T-helper 22 cell (primary cell): ENCODE measurements around the gene EIF1.
"Not testable (repeated sequence)": the region's sequence is repeated elsewhere in the genome, so short reads cannot be mapped to it uniquely, and the experiment has no call there.

Experiments
- DNase-seq: peaks from one replicate; pipeline ENCODE4 v3.0.0-alpha.2; 2020; ENCODE audit warnings: low read depth

The EIF1 gene

GRCh38 chr17:41655611-41656111 lies 33.0 kb upstream of the EIF1 start:
- no peak for DNase-seq

GRCh38 chr17:41656249-41657023 lies 32.2 kb upstream of the EIF1 start:
- no peak for DNase-seq

GRCh38 chr17:41657176-41657754 lies 31.4 kb upstream of the EIF1 start:
- no peak for DNase-seq

- DNase-seq: no peak
These were observed 30.7 kb upstream of the EIF1 start for GRCh38 chr17:41657936-41658335.

GRCh38 chr17:41658846-41659245 lies 29.8 kb upstream of the EIF1 start:
- no peak for DNase-seq

GRCh38 chr17:41659427-41660212 lies 29.1 kb upstream of the EIF1 start:
- DNase-seq: no peak

- DNase-seq: no peak
These were observed 28.4 kb upstream of the EIF1 start for GRCh38 chr17:41660221-41660711.

GRCh38 chr17:41663451-41664171 lies 25.1 kb upstream of the EIF1 start:
- DNase-seq: no peak

- no peak for DNase-seq
These were observed 24.6 kb upstream of the EIF1 start for GRCh38 chr17:41664172-41664457.

GRCh38 chr17:41664587-41665565 lies 23.8 kb upstream of the EIF1 start:
- no peak for DNase-seq

- peak; percentile 73 for DNase-seq
These were observed 23.0 kb upstream of the EIF1 start for GRCh38 chr17:41665566-41666236.

GRCh38 chr17:41666237-41666641 lies 22.4 kb upstream of the EIF1 start:
- DNase-seq: peak; percentile 81

GRCh38 chr17:41666708-41667279 lies 21.9 kb upstream of the EIF1 start:
- DNase-seq: peak; percentile 63

- no peak for DNase-seq
These were observed 21.2 kb upstream of the EIF1 start for GRCh38 chr17:41667280-41668041.

GRCh38 chr17:41672153-41672552 lies 16.5 kb upstream of the EIF1 start:
- DNase-seq: no peak

- DNase-seq: not testable (repeated sequence)
These were observed 13.3 kb upstream of the EIF1 start for GRCh38 chr17:41675157-41676057.

GRCh38 chr17:41676058-41676419 lies 12.6 kb upstream of the EIF1 start:
- no peak for DNase-seq

- no peak for DNase-seq
These were observed 10.2 kb upstream of the EIF1 start for GRCh38 chr17:41678411-41678906.
